Heart left ventricle (tissue), 13 donors: ENCODE data around the gene TXNDC9.

Source experiments
- CTCF ChIP-seq, 12 donors: fragments of 200-600 bp; sonication (generic) in 4 of 12; IDR thresholded peaks; one replicate each; pipeline versions ENCODE4 v1.5.0 to v1.8.0; 2018 to 2022; ENCODE audit warnings: antibody characterized with exemption in 12 of 12, mild to moderate bottlenecking in 5 of 12
- POLR2A ChIP-seq, 2 donors: fragments of 450-650 bp; IDR thresholded peaks; one replicate each; pipeline ENCODE4 v1.6.1; 2017; ENCODE audit warnings: antibody characterized with exemption in 2 of 2, mild to moderate bottlenecking in 2 of 2, moderate library complexity in 2 of 2
- donor health status: ischemic (EF 13 %, LVEDD 7.1; RV severe dilation, severe dysfunction).
- donor health status: DM: no; HTN: yes; CAD: no.
- donor health status: DM: no; HTN: no; CAD: no.
- donor health status: ischemic (EF 25% LVEDD 6.9; RV normal size, moderate dysfunction).
- donor health status: ischemic (EF 25% LVEDD 5.7; RV mildly dilated, moderate dysfunction).
- donor health status: ischemic (EF 35%, LVEDD 5.7; RV mildly dilated, moderate dysfunction).
- donor health status: nonischemic (EF 11% LVEDD 7.7; RV severe dilation, severe dysfunction).
- donor health status: DM: yes; HTN: yes; CAD: no.
- donor health status: PGD.
- donor health status: ischemic (EF 29% LVEDD 5.4; RV normal size, mild dysfunction).
- donor health status: nonischemic (EF 23%, LVEDD 6.1; RV moderate dilation, normal function).

- no peak for TF ChIP-seq POLR2A (IDR thresholded peaks at IDR 0.05)
- TF ChIP-seq CTCF (IDR thresholded peaks at IDR 0.05) = no peak
These were observed 50.6 kb downstream of the TXNDC9 start for GRCh38 chr2:99285526-99285925.
